ENCODE measurements around the gene OR5D16.
"Not testable (repeated sequence)": the region's sequence is repeated elsewhere in the genome, so short reads cannot be mapped to it uniquely, and the experiment has no call there.

Gene OR5D16

GRCh38 chr11:55826919-55827318 is 11.6 kb upstream of the OR5D16 start, which contains the start of gene OR5L2:
TSS of gene OR5L2 (plus strand) at chr11:55827219. CDS start at chr11:55827219, 0 bp downstream.
- H3K4me3 ChIP-seq (ENCODE audit: control insufficient read depth, low read depth, low read length) = no peak within 1 kb of the TSS
- DNase-seq (ENCODE audit: low read depth) = no peak
- TF ChIP-seq CTCF (conservative IDR thresholded peaks at IDR 0.05; ENCODE audit: control insufficient read depth, insufficient read depth, low read depth, low read length) = no peak

- DNase-seq (ENCODE audit: low read depth) = no peak
- TF ChIP-seq CTCF (conservative IDR thresholded peaks at IDR 0.05; ENCODE audit: control insufficient read depth, insufficient read depth, low read depth, low read length) = no peak
- H3K4me3 ChIP-seq (ENCODE audit: control insufficient read depth, low read depth, low read length) = no peak overlapping the region
Measured at GRCh38 chr11:55847453-55847852, 8.9 kb downstream of the OR5D16 start.

- no peak for TF ChIP-seq CTCF (conservative IDR thresholded peaks at IDR 0.05; ENCODE audit: control insufficient read depth, insufficient read depth, low read depth, low read length)
- no peak overlapping the region for H3K4me3 ChIP-seq (ENCODE audit: control insufficient read depth, low read depth, low read length)
- no peak for DNase-seq (ENCODE audit: low read depth)
Measured at GRCh38 chr11:55849037-55849436, 10.5 kb downstream of the OR5D16 start.

GRCh38 chr11:55852141-55852540 is 13.6 kb downstream of the OR5D16 start:
- H3K4me3 ChIP-seq (ENCODE audit: control insufficient read depth, low read depth, low read length) = no peak overlapping the region
- no peak for DNase-seq (ENCODE audit: low read depth)
- TF ChIP-seq CTCF (conservative IDR thresholded peaks at IDR 0.05; ENCODE audit: control insufficient read depth, insufficient read depth, low read depth, low read length) = no peak

GRCh38 chr11:55854704-55855103 is 16.2 kb downstream of the OR5D16 start:
- no peak overlapping the region for H3K4me3 ChIP-seq (ENCODE audit: control insufficient read depth, low read depth, low read length)
- TF ChIP-seq CTCF (conservative IDR thresholded peaks at IDR 0.05; ENCODE audit: control insufficient read depth, insufficient read depth, low read depth, low read length) = no peak
- DNase-seq (ENCODE audit: low read depth) = no peak

GRCh38 chr11:55867354-55867753 is 28.8 kb downstream of the OR5D16 start:
- not testable (repeated sequence) for H3K4me3 ChIP-seq (ENCODE audit: control insufficient read depth, low read depth, low read length); DNase-seq (ENCODE audit: low read depth)

- not testable (repeated sequence) for DNase-seq (ENCODE audit: low read depth); H3K4me3 ChIP-seq (ENCODE audit: control insufficient read depth, low read depth, low read length)
Measured at GRCh38 chr11:55872731-55873130, 34.2 kb downstream of the OR5D16 start.

GRCh38 chr11:55873146-55873545 is 34.6 kb downstream of the OR5D16 start:
- H3K4me3 ChIP-seq (ENCODE audit: control insufficient read depth, low read depth, low read length); DNase-seq (ENCODE audit: low read depth): not testable (repeated sequence)

- not testable (repeated sequence) for H3K4me3 ChIP-seq (ENCODE audit: control insufficient read depth, low read depth, low read length); DNase-seq (ENCODE audit: low read depth)
Measured at GRCh38 chr11:55882997-55883396, 44.4 kb downstream of the OR5D16 start, which contains the start of gene TRIM51. TSS of gene TRIM51 (plus strand) at chr11:55883297. CDS start at chr11:55885429, 2,132 bp downstream.

- not testable (repeated sequence) for DNase-seq (ENCODE audit: low read depth); H3K4me3 ChIP-seq (ENCODE audit: control insufficient read depth, low read depth, low read length)
Measured at GRCh38 chr11:55884995-55885394, 46.4 kb downstream of the OR5D16 start.

- DNase-seq (ENCODE audit: low read depth); H3K4me3 ChIP-seq (ENCODE audit: control insufficient read depth, low read depth, low read length): not testable (repeated sequence)
Measured at GRCh38 chr11:55885481-55885880, 46.9 kb downstream of the OR5D16 start.
